GM12875 (cell line): Measurements from ENCODE around the gene CACHD1.

Source experiments
- H3K4me3 ChIP-seq: one replicate; pipeline ENCODE4 v1.5.1; 2011; ENCODE audit warnings: low read depth, low read length, control low read depth
- TF ChIP-seq, protein P1 (sequence below): IDR thresholded peaks from 2 replicates; pipeline ENCODE4 v1.5.1; 2011; ENCODE audit warnings: low read depth, mild to moderate bottlenecking, control low read depth, inconsistent platforms, low read length, moderate library complexity, borderline replicate concordance; ENCODE audit not compliant: insufficient read depth

Gene CACHD1

DNA sequence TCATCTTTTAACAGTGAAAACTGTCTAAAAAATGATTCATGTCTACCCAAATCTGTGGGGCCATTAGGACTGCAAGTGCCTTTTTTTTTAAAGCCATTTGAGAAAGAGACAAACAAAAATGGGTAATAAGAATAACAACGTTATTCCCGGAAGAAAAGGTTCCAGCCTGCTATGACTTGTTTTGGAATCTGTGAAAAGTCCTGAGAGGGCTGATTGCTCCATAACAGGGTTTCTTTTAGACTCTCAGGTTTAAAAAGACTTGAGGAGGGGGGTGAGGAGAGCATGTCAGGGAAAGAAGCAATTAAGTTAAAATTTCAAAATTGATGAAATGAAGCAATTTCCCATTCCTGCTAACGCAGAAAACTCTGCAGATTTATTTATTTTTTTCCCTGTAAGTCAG lies 56.4 kb downstream of the CACHD1 start:
- H3K4me3 ChIP-seq: no peak overlapping the region
- TF ChIP-seq, protein P1, sequence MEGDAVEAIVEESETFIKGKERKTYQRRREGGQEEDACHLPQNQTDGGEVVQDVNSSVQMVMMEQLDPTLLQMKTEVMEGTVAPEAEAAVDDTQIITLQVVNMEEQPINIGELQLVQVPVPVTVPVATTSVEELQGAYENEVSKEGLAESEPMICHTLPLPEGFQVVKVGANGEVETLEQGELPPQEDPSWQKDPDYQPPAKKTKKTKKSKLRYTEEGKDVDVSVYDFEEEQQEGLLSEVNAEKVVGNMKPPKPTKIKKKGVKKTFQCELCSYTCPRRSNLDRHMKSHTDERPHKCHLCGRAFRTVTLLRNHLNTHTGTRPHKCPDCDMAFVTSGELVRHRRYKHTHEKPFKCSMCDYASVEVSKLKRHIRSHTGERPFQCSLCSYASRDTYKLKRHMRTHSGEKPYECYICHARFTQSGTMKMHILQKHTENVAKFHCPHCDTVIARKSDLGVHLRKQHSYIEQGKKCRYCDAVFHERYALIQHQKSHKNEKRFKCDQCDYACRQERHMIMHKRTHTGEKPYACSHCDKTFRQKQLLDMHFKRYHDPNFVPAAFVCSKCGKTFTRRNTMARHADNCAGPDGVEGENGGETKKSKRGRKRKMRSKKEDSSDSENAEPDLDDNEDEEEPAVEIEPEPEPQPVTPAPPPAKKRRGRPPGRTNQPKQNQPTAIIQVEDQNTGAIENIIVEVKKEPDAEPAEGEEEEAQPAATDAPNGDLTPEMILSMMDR: no peak

DNA sequence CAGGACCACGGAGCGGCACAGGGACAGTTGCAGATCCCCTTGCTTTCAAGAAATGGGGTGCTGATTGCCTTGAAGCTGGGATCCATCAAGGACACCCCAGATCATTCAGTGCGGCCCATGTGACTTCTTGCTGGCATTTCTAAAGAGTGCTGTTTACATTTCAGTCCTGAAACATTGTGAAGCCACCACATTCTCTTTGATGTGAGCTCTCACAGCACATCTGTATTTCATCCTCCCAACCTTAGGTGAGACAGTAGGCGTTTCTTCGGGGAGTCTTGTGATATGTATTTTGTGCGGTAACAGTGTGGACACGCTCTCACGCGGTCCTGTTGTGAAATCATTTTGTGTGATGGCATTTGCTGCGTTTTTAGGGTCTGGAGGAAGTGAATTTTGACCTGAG lies 57.2 kb downstream of the CACHD1 start:
- TF ChIP-seq, protein P1: no peak
- no peak overlapping the region for H3K4me3 ChIP-seq

DNA sequence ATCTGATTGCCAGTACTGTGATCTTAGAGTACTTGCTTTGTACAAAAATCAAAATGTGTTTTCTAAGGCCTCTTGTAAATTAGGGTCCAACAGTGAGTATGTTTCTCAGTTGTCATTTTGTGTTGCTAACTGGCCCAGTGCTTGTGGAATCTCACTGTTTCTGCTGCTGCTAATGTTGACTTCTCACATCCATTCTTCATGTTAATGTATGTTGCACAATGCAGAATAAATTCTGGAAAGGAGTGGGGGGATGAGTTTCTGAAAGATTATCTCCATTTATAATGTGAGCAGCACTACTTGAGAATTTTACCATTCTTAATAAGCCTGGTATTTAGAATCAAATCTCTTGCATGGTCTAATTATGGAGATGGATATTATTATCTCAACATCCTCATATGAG lies 57.9 kb downstream of the CACHD1 start:
- H3K4me3 ChIP-seq: no peak overlapping the region
- TF ChIP-seq, protein P1: no peak

DNA sequence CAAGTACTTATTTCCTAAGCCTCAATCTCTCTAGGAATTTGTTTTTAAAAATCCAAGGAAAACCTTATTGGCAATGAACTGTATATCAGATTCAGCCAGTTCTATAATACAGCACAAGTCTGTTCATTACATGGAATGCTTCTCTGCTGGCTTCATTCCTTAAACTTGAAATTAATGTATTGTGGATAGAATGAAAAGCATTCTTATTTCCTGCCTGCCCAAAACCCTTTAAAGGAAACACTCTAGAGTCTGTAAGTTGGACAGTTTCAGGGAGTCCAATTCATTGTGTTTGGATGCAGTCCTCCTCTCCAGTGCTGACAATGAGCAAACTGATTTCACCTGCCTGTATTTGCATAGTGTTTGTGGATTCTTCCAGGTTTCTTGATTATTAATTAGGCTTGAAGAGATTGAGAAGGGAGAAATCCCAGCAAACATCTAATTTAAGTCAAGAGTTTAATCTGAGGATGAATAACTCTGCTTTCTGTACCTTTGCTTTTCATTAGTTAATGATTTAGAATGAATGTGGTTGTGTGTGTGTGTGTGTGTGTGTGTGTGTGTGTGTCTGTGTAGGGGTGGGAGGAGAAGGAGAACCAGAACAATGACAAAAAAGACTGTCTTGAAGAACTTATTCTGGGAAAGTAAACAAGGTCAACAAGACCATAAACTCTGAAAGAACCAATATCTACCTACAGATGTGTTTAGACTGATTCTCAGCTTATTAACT lies 61.2 kb downstream of the CACHD1 start:
- no peak overlapping the region for H3K4me3 ChIP-seq
- TF ChIP-seq, protein P1: no peak

DNA sequence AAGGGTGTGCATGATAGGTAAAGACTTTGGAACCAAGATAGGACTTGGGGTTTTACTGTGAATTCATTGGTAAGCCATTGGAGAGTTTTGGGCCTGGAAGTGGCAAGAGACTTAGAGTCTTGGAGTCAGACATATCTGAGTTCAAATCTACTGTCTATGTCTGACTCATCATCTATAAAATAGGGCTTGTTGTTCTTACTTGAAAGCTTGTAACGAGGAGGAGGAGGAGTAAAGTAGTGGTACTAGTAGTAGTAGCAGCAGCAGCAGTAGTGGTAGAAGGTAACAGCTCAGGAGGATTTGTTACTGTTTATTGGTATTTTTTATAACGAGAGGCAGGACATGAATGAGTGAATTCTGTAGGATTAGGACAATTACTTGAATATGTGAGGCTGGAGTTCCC lies 62.7 kb downstream of the CACHD1 start:
- H3K4me3 ChIP-seq: no peak overlapping the region
- TF ChIP-seq, protein P1: no peak

- TF ChIP-seq, protein P1: no peak
- H3K4me3 ChIP-seq: no peak overlapping the region
Measured at GRCh38 chr1:64535938-64536835, 66.3 kb downstream of the CACHD1 start.
